Epithelial cell of esophagus (primary cell): ENCODE measurements around the gene TNFSF18.

Source experiments
- DNase-seq: peaks from one replicate; pipeline ENCODE4 v3.0.0; 2010; ENCODE audit warnings: low read depth
- H3K4me3 ChIP-seq: 2 replicates; pipeline ENCODE4 v1.5.1; 2011; ENCODE audit warnings: mild to moderate bottlenecking, low read length, control low read depth
- CTCF ChIP-seq: IDR thresholded peaks from 2 replicates; pipeline ENCODE4 v1.5.1; 2011; ENCODE audit warnings: low read depth, mild to moderate bottlenecking, low read length, control low read depth, inconsistent platforms; ENCODE audit not compliant: insufficient read depth; ENCODE audit errors: missing control alignments

Gene TNFSF18

GRCh38 chr1:173050865-173051264 lies at the start of gene TNFSF18:
TSS of gene TNFSF18 (minus strand) at chr1:173050941. CDS start at chr1:173050896, 45 bp downstream.
- H3K4me3 ChIP-seq = no peak within 1 kb of the TSS
- peak; percentile 69 for DNase-seq
- TF ChIP-seq CTCF = no peak

GRCh38 chr1:173099166-173099565 lies 48.4 kb upstream of the TNFSF18 start:
- H3K4me3 ChIP-seq = no peak overlapping the region
- DNase-seq = no peak
- TF ChIP-seq CTCF = no peak

- no peak overlapping the region for H3K4me3 ChIP-seq
- TF ChIP-seq CTCF = no peak
- no peak for DNase-seq
Observed at GRCh38 chr1:173098117-173098516, 47.4 kb upstream of the TNFSF18 start.

GRCh38 chr1:173097001-173097400 lies 46.3 kb upstream of the TNFSF18 start:
- DNase-seq = no peak
- no peak overlapping the region for H3K4me3 ChIP-seq
- no peak for TF ChIP-seq CTCF

GRCh38 chr1:173095632-173096031 lies 44.9 kb upstream of the TNFSF18 start:
- peak; percentile 79 for DNase-seq
- H3K4me3 ChIP-seq = no peak overlapping the region
- no peak for TF ChIP-seq CTCF

GRCh38 chr1:173094541-173094940 lies 43.8 kb upstream of the TNFSF18 start:
- no peak overlapping the region for H3K4me3 ChIP-seq
- no peak for TF ChIP-seq CTCF

GRCh38 chr1:173093691-173094445 lies 43.1 kb upstream of the TNFSF18 start:
- no peak overlapping the region for H3K4me3 ChIP-seq
- TF ChIP-seq CTCF = no peak
- peak; percentile 29 for DNase-seq

More at GRCh38 chr1:173094541-173094940, 43.8 kb upstream of the TNFSF18 start:
- no peak for DNase-seq
